22Rv1 (cell line): ENCODE data around the gene SENP7.

Experiments used
- CTCF ChIP-seq: fragments of 450-650 bp; IDR thresholded peaks from 2 replicates; pipeline ENCODE4 v1.5.1; 2017; ENCODE audit warnings: mild to moderate bottlenecking
- ZFX ChIP-seq: fragments of 450-650 bp; IDR thresholded peaks from 2 replicates; pipeline ENCODE4 v1.6.1; 2017; ENCODE audit warnings: antibody characterized with exemption, borderline replicate concordance

GRCh38 chr3:101383156-101383575 lies 129.8 kb downstream of the SENP7 start:
- TF ChIP-seq CTCF (no peak), ZFX (no peak)
